Upper lobe of right lung (tissue), 1 donor: ENCODE results near the gene IGDCC3. TPM values are rescaled to one million over a fixed set of nuclear protein-coding genes. Genes with fewer than 3 reads are reported as not detected.
"Not testable (repeated sequence)": the region's sequence is repeated elsewhere in the genome, so short reads cannot be mapped to it uniquely, and the experiment has no call there.

Experiments used
- ATAC-seq: fragments of 200-7000 bp; cut with Tn5 transposase; one replicate; pipeline ENCODE4 v1.9.1; 2020; ENCODE audit warnings: mild to moderate bottlenecking, moderate library complexity
- DNase-seq: peaks from one replicate; pipeline ENCODE4 v3.0.0-alpha.2; 2020
- H3K27ac ChIP-seq: fragments of 200-600 bp; one replicate; pipeline ENCODE4 v1.8.0; 2022
- H3K27me3 ChIP-seq: fragments of 200-600 bp; one replicate; pipeline ENCODE4 v1.8.0; 2022; ENCODE audit warnings: mild to moderate bottlenecking
- H3K36me3 ChIP-seq: fragments of 200-600 bp; one replicate; pipeline ENCODE4 v1.8.0; 2022
- H3K4me1 ChIP-seq: fragments of 200-600 bp; one replicate; pipeline ENCODE4 v1.8.0; 2022
- H3K4me3 ChIP-seq: fragments of 200-600 bp; one replicate; pipeline ENCODE4 v1.8.0; 2022; ENCODE audit warnings: mild to moderate bottlenecking
- H3K9me3 ChIP-seq: fragments of 200-600 bp; one replicate; pipeline ENCODE4 v1.8.0; 2022
- CTCF ChIP-seq: fragments of 200-600 bp; IDR thresholded peaks from one replicate; pipeline ENCODE4 v1.8.0; 2022; ENCODE audit warnings: antibody characterized with exemption
- intact Hi-C: fragments of 100-400 bp; cut with DNase I; formaldehyde crosslinking; loops from one replicate; pipeline ENCODE4 v1.11.0; 2022
- total RNA-seq: library from RNA; stranded (reverse); fragmentation: NEBNext Ultra II Directional; extraction: Animal tissue kit (Norgen Biotek cat#: 25700); gene quantifications from one replicate; pipeline ENCODE4 v1.2.1, GENCODE V29; 2021
- donor health status: DM: no; HTN: yes; CAD: no; lungs with severe emphysema.

The IGDCC3 gene
- total RNA-seq, 1 donor from 2014 or later: not detected

GRCh38 chr15:65399001-65399706 is 21.4 kb upstream of the IGDCC3 start:
- Histone ChIP-seq H3K27me3 (peaks cover 37% of the 10 kb centered on the region), H3K27ac (no peak overlapping the region), H3K4me3 (no peak overlapping the region), H3K9me3 (no peaks in the 10 kb centered on the region), H3K4me1 (peaks cover 12% of the 10 kb centered on the region), H3K36me3 (no peaks in the 10 kb centered on the region)
- DNase-seq: no peak
- intact Hi-C loops: no loop called here
- no peak for TF ChIP-seq CTCF
- ATAC-seq: no peak

- H3K4me1 ChIP-seq: peaks cover 12% of the 10 kb centered on the region
- DNase-seq, intact Hi-C loops, ATAC-seq, H3K36me3 ChIP-seq, H3K4me3 ChIP-seq, H3K27ac ChIP-seq, H3K9me3 ChIP-seq: not testable (repeated sequence)
- H3K27me3 ChIP-seq: peaks cover 40% of the 10 kb centered on the region
Measured at GRCh38 chr15:65398486-65398885, 20.7 kb upstream of the IGDCC3 start.

- Histone ChIP-seq H3K27ac (no peak overlapping the region), H3K9me3 (no peaks in the 10 kb centered on the region), H3K4me1 (peaks cover 12% of the 10 kb centered on the region), H3K27me3 (peaks cover 44% of the 10 kb centered on the region), H3K4me3 (no peak overlapping the region), H3K36me3 (no peaks in the 10 kb centered on the region)
- ATAC-seq (no peak), DNase-seq (no peak)
- intact Hi-C loops: no loop called here
- no peak for TF ChIP-seq CTCF
Measured at GRCh38 chr15:65396965-65397317, 19.1 kb upstream of the IGDCC3 start.

GRCh38 chr15:65396283-65396964 is 18.6 kb upstream of the IGDCC3 start:
- Histone ChIP-seq H3K36me3 (no peaks in the 10 kb centered on the region), H3K27ac (no peak overlapping the region), H3K4me3 (no peak overlapping the region), H3K27me3 (peaks cover 44% of the 10 kb centered on the region), H3K9me3 (no peaks in the 10 kb centered on the region), H3K4me1 (peaks cover 6% of the 10 kb centered on the region)
- ATAC-seq: no peak
- no peak for DNase-seq
- intact Hi-C loops: no loop called here
- no peak for TF ChIP-seq CTCF

GRCh38 chr15:65395567-65396202 is 17.9 kb upstream of the IGDCC3 start:
- Histone ChIP-seq H3K9me3 (no peaks in the 10 kb centered on the region), H3K4me3 (no peak overlapping the region), H3K36me3 (no peaks in the 10 kb centered on the region), H3K27me3 (peaks cover 44% of the 10 kb centered on the region), H3K27ac (no peak overlapping the region), H3K4me1 (no peaks in the 10 kb centered on the region)
- DNase-seq (no peak), ATAC-seq (no peak)
- no peak for TF ChIP-seq CTCF
- intact Hi-C loops: no loop called here

GRCh38 chr15:65394936-65395335 is 17.1 kb upstream of the IGDCC3 start:
- no peak overlapping the region for H3K27ac ChIP-seq
- no peaks in the 10 kb centered on the region for H3K4me1 ChIP-seq
- peaks cover 44% of the 10 kb centered on the region for H3K27me3 ChIP-seq
- no peak overlapping the region for H3K4me3 ChIP-seq
- ATAC-seq (no peak), DNase-seq (no peak)
- no peaks in the 10 kb centered on the region for H3K9me3 ChIP-seq
- TF ChIP-seq CTCF: no peak
- H3K36me3 ChIP-seq: no peaks in the 10 kb centered on the region
- intact Hi-C loops: no loop called here
